ENCODE results near the gene PODNL1. TPM values are rescaled to one million over a fixed set of nuclear protein-coding genes. Genes with fewer than 3 reads are reported as not detected.

PODNL1 gene
- total RNA-seq, 1 donor from 2014 or later = 2.7 TPM

GRCh38 chr19:13962699-13963602 lies 24.7 kb upstream of the PODNL1 start:
- intact Hi-C loops (cut with DNase I) = no loop called here
- TF ChIP-seq CTCF (IDR thresholded peaks at IDR 0.05) = no peak
- no peak overlapping the region for H3K27ac ChIP-seq
- H3K4me1 ChIP-seq = no peaks in the 10 kb centered on the region
- H3K27me3 ChIP-seq (ENCODE audit: low read depth) = no peaks in the 10 kb centered on the region
- no peaks in the 10 kb centered on the region for H3K9me3 ChIP-seq
- ATAC-seq (no peak), DNase-seq (no peak)
- peak overlapping the region; percentile 3 for H3K4me3 ChIP-seq
- peaks cover 99% of the 10 kb centered on the region for H3K36me3 ChIP-seq

GRCh38 chr19:13961826-13962698 lies 23.8 kb upstream of the PODNL1 start:
- TF ChIP-seq CTCF (IDR thresholded peaks at IDR 0.05) = no peak
- Histone ChIP-seq H3K27me3 (ENCODE audit: low read depth) (no peaks in the 10 kb centered on the region), H3K27ac (no peak overlapping the region), H3K36me3 (peaks cover 99% of the 10 kb centered on the region), H3K9me3 (no peaks in the 10 kb centered on the region), H3K4me3 (no peak overlapping the region), H3K4me1 (no peaks in the 10 kb centered on the region)
- ATAC-seq (no peak), DNase-seq (no peak)
- intact Hi-C loops (cut with DNase I) = no loop called here

- ATAC-seq (no peak), DNase-seq (no peak)
- no peak overlapping the region for H3K4me3 ChIP-seq
- H3K27ac ChIP-seq = no peak overlapping the region
- intact Hi-C loops (cut with DNase I) = no loop called here
- H3K27me3 ChIP-seq (ENCODE audit: low read depth) = no peaks in the 10 kb centered on the region
- no peaks in the 10 kb centered on the region for H3K4me1 ChIP-seq
- no peaks in the 10 kb centered on the region for H3K9me3 ChIP-seq
- peaks cover 99% of the 10 kb centered on the region for H3K36me3 ChIP-seq
- TF ChIP-seq CTCF (IDR thresholded peaks at IDR 0.05) = no peak
Measured at GRCh38 chr19:13960863-13961784, 22.9 kb upstream of the PODNL1 start.

- Histone ChIP-seq H3K27ac (no peak overlapping the region), H3K27me3 (ENCODE audit: low read depth) (no peaks in the 10 kb centered on the region), H3K36me3 (peaks cover 99% of the 10 kb centered on the region), H3K9me3 (no peaks in the 10 kb centered on the region), H3K4me3 (no peak overlapping the region), H3K4me1 (no peaks in the 10 kb centered on the region)
- intact Hi-C loops (cut with DNase I) = no loop called here
- ATAC-seq (peak; percentile 7 to 23), DNase-seq (no peak)
- TF ChIP-seq CTCF (IDR thresholded peaks at IDR 0.05) = peak; percentile 22
Measured at GRCh38 chr19:13959962-13960862, 22.0 kb upstream of the PODNL1 start.
